ENCODE results near the gene UBASH3A.

UBASH3A gene

GRCh38 chr21:42403611-42404231 is at the start of gene UBASH3A:
TSS of gene UBASH3A (plus strand) at chr21:42403902. CDS start at chr21:42403946, 44 bp downstream.
- Mint-ChIP-seq H3K9me3 (peaks cover 7 to 9% of the 10 kb centered on the region in 2 donors), H3K4me3 (no peak within 1 kb of the TSS), H3K36me3 (peaks cover 6 to 7% of the 10 kb centered on the region in 2 donors), H3K4me1 (peaks cover 6 to 9% of the 10 kb centered on the region in 2 donors), H3K27me3 (peaks cover 0 to 3% of the 10 kb centered on the region in 2 donors), H3K27ac (no peak within 1 kb of the TSS)
- ATAC-seq (replicated peaks) (no peak), DNase-seq (no peak)

GRCh38 chr21:42356046-42356445 is 47.7 kb upstream of the UBASH3A start:
- peaks cover 0 to 1% of the 10 kb centered on the region in 2 donors for H3K4me1 Mint-ChIP-seq
- H3K4me3 Mint-ChIP-seq: no peak overlapping the region
- ATAC-seq (replicated peaks) (no peak), DNase-seq (no peak)
- peaks cover 1 to 7% of the 10 kb centered on the region in 2 donors for H3K36me3 Mint-ChIP-seq
- H3K27me3 Mint-ChIP-seq: peaks cover 29 to 41% of the 10 kb centered on the region in 2 donors
- no peak overlapping the region for H3K27ac Mint-ChIP-seq
- peaks cover 12 to 21% of the 10 kb centered on the region in 2 donors for H3K9me3 Mint-ChIP-seq

- H3K27me3 Mint-ChIP-seq: peaks cover 34 to 46% of the 10 kb centered on the region in 2 donors
- peaks cover 12 to 21% of the 10 kb centered on the region in 2 donors for H3K9me3 Mint-ChIP-seq
- H3K27ac Mint-ChIP-seq: no peak overlapping the region
- peaks cover 0 to 1% of the 10 kb centered on the region in 2 donors for H3K4me1 Mint-ChIP-seq
- no peak for DNase-seq
- no peak for ATAC-seq (replicated peaks)
- no peak overlapping the region for H3K4me3 Mint-ChIP-seq
- peaks cover 1 to 7% of the 10 kb centered on the region in 2 donors for H3K36me3 Mint-ChIP-seq
These were observed 47.1 kb upstream of the UBASH3A start for GRCh38 chr21:42356650-42357049.

- Mint-ChIP-seq H3K27ac (no peak overlapping the region), H3K36me3 (peaks cover 1 to 7% of the 10 kb centered on the region in 2 donors), H3K27me3 (peaks cover 38 to 50% of the 10 kb centered on the region in 2 donors), H3K4me1 (peaks cover 0 to 3% of the 10 kb centered on the region in 2 donors), H3K4me3 (no peak overlapping the region), H3K9me3 (peaks cover 12 to 21% of the 10 kb centered on the region in 2 donors)
- no peak for ATAC-seq (replicated peaks)
- DNase-seq: no peak
These were observed 46.4 kb upstream of the UBASH3A start for GRCh38 chr21:42357307-42357706.

GRCh38 chr21:42358261-42358660 is 45.4 kb upstream of the UBASH3A start:
- DNase-seq (no peak), ATAC-seq (replicated peaks) (no peak)
- Mint-ChIP-seq H3K27me3 (peaks cover 30 to 43% of the 10 kb centered on the region in 2 donors), H3K36me3 (peaks cover 1 to 7% of the 10 kb centered on the region in 2 donors), H3K9me3 (peaks cover 11 to 19% of the 10 kb centered on the region in 2 donors), H3K27ac (no peak overlapping the region), H3K4me3 (no peak overlapping the region), H3K4me1 (peaks cover 0 to 3% of the 10 kb centered on the region in 2 donors)

- no peak for DNase-seq
- Mint-ChIP-seq H3K4me3 (no peak overlapping the region), H3K9me3 (peaks cover 6 to 13% of the 10 kb centered on the region in 2 donors), H3K36me3 (peaks cover 0 to 7% of the 10 kb centered on the region in 2 donors), H3K27ac (no peak overlapping the region), H3K27me3 (peaks cover 29 to 41% of the 10 kb centered on the region in 2 donors), H3K4me1 (peaks cover 0 to 2% of the 10 kb centered on the region in 2 donors)
- no peak for ATAC-seq (replicated peaks)
These were observed 44.8 kb upstream of the UBASH3A start for GRCh38 chr21:42358937-42359336.

GRCh38 chr21:42360317-42360716 is 43.4 kb upstream of the UBASH3A start:
- no peak overlapping the region for H3K4me3 Mint-ChIP-seq
- ATAC-seq (replicated peaks) (no peak), DNase-seq (no peak)
- peaks cover 38 to 52% of the 10 kb centered on the region in 2 donors for H3K27me3 Mint-ChIP-seq
- no peaks in the 10 kb centered on the region for H3K36me3 Mint-ChIP-seq
- peaks cover 0 to 4% of the 10 kb centered on the region in 2 donors for H3K9me3 Mint-ChIP-seq
- no peak overlapping the region for H3K27ac Mint-ChIP-seq
- H3K4me1 Mint-ChIP-seq: peaks cover 0 to 2% of the 10 kb centered on the region in 2 donors

GRCh38 chr21:42361286-42361685 is 42.4 kb upstream of the UBASH3A start:
- no peaks in the 10 kb centered on the region for H3K9me3 Mint-ChIP-seq
- H3K36me3 Mint-ChIP-seq: no peaks in the 10 kb centered on the region
- DNase-seq (no peak), ATAC-seq (replicated peaks) (no peak)
- H3K27ac Mint-ChIP-seq: no peak overlapping the region
- peaks cover 42 to 53% of the 10 kb centered on the region in 2 donors for H3K27me3 Mint-ChIP-seq
- no peak overlapping the region for H3K4me3 Mint-ChIP-seq
- H3K4me1 Mint-ChIP-seq: peaks cover 0 to 2% of the 10 kb centered on the region in 2 donors

- Mint-ChIP-seq H3K27ac (no peak overlapping the region), H3K4me1 (peaks cover 0 to 2% of the 10 kb centered on the region in 2 donors), H3K36me3 (no peaks in the 10 kb centered on the region), H3K9me3 (no peaks in the 10 kb centered on the region), H3K4me3 (no peak overlapping the region), H3K27me3 (peaks cover 42 to 48% of the 10 kb centered on the region in 2 donors)
- DNase-seq: no peak
- no peak for ATAC-seq (replicated peaks)
These were observed 41.5 kb upstream of the UBASH3A start for GRCh38 chr21:42362198-42362597.

- Mint-ChIP-seq H3K27ac (no peak overlapping the region), H3K9me3 (no peaks in the 10 kb centered on the region), H3K36me3 (no peaks in the 10 kb centered on the region), H3K27me3 (peaks cover 42 to 44% of the 10 kb centered on the region in 2 donors), H3K4me1 (peaks cover 0 to 3% of the 10 kb centered on the region in 2 donors), H3K4me3 (no peak overlapping the region)
- DNase-seq (no peak), ATAC-seq (replicated peaks) (no peak)
These were observed 41.0 kb upstream of the UBASH3A start for GRCh38 chr21:42362700-42363099.

- no peaks in the 10 kb centered on the region for H3K9me3 Mint-ChIP-seq
- H3K4me3 Mint-ChIP-seq: no peak overlapping the region
- ATAC-seq (replicated peaks) (no peak), DNase-seq (no peak)
- H3K27ac Mint-ChIP-seq: no peak overlapping the region
- H3K27me3 Mint-ChIP-seq: peaks cover 38 to 42% of the 10 kb centered on the region in 2 donors
- no peaks in the 10 kb centered on the region for H3K36me3 Mint-ChIP-seq
- peaks cover 0 to 3% of the 10 kb centered on the region in 2 donors for H3K4me1 Mint-ChIP-seq
These were observed 40.4 kb upstream of the UBASH3A start for GRCh38 chr21:42363312-42363711.

GRCh38 chr21:42364304-42364865 is 39.3 kb upstream of the UBASH3A start:
- H3K27me3 Mint-ChIP-seq: peaks cover 34 to 42% of the 10 kb centered on the region in 2 donors
- H3K27ac Mint-ChIP-seq: no peak overlapping the region
- H3K36me3 Mint-ChIP-seq: no peaks in the 10 kb centered on the region
- H3K4me3 Mint-ChIP-seq: no peak overlapping the region
- H3K4me1 Mint-ChIP-seq: peaks cover 0 to 3% of the 10 kb centered on the region in 2 donors
- no peak for ATAC-seq (replicated peaks)
- no peak for DNase-seq
- H3K9me3 Mint-ChIP-seq: no peaks in the 10 kb centered on the region

GRCh38 chr21:42365770-42366169 is 37.9 kb upstream of the UBASH3A start:
- no peaks in the 10 kb centered on the region for H3K36me3 Mint-ChIP-seq
- ATAC-seq (replicated peaks): no peak

GRCh38 chr21:42366292-42367010 is 37.3 kb upstream of the UBASH3A start, which contains the start of gene TFF1:
TSS of gene TFF1 (minus strand) at chr21:42366535. CDS start at chr21:42366495, 40 bp downstream.
- Mint-ChIP-seq H3K36me3 (no peaks in the 10 kb centered on the region), H3K4me1 (peaks cover 0 to 6% of the 10 kb centered on the region in 2 donors), H3K27ac (no peak within 1 kb of the TSS), H3K27me3 (peaks cover 34 to 46% of the 10 kb centered on the region in 2 donors), H3K9me3 (no peaks in the 10 kb centered on the region), H3K4me3 (no peak within 1 kb of the TSS)
- DNase-seq (no peak), ATAC-seq (replicated peaks) (no peak)

More at GRCh38 chr21:42365770-42366169, 37.9 kb upstream of the UBASH3A start:
- DNase-seq: no peak
- Mint-ChIP-seq H3K27me3 (peaks cover 33 to 45% of the 10 kb centered on the region in 2 donors), H3K4me3 (no peak overlapping the region), H3K9me3 (no peaks in the 10 kb centered on the region), H3K27ac (no peak overlapping the region), H3K4me1 (peaks cover 0 to 3% of the 10 kb centered on the region in 2 donors)

Measured in stimulated activated naive B cell treated with anti-CD40 and anti-IgM and Interleukin-4, amounts not matched to agents 10 μg/mL and 1 μg/mL and 100 μg/mL, for 72 hours (primary cell).